ENCODE results near the gene DAP3.

DNA sequence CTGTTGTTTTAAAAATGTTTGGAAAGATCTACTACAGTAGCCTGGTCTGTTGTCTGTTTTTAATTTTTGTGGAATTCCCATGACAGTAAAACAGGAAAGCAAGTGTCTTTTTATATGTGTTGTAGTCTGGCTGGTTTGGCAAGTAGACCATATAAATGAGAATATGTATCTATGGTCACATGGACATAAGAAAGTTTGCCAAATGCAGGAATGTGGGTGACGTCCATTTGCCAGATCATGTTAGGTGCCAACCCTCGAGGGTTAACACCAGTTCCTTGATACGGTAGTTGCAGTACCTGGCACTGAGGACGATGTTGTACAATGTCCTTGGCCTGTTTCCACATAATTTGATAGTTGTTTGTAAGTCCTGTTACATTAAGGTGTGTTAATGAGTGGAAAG is 6.2 kb downstream of the DAP3 start:
- TF ChIP-seq, protein P1, sequence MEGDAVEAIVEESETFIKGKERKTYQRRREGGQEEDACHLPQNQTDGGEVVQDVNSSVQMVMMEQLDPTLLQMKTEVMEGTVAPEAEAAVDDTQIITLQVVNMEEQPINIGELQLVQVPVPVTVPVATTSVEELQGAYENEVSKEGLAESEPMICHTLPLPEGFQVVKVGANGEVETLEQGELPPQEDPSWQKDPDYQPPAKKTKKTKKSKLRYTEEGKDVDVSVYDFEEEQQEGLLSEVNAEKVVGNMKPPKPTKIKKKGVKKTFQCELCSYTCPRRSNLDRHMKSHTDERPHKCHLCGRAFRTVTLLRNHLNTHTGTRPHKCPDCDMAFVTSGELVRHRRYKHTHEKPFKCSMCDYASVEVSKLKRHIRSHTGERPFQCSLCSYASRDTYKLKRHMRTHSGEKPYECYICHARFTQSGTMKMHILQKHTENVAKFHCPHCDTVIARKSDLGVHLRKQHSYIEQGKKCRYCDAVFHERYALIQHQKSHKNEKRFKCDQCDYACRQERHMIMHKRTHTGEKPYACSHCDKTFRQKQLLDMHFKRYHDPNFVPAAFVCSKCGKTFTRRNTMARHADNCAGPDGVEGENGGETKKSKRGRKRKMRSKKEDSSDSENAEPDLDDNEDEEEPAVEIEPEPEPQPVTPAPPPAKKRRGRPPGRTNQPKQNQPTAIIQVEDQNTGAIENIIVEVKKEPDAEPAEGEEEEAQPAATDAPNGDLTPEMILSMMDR (IDR thresholded peaks at IDR 0.05; ENCODE audit: borderline replicate concordance, extremely low read depth, low read length, poor library complexity, severe bottlenecking) = no peak
- no peak for TF ChIP-seq EZH2 (IDR thresholded peaks at IDR 0.05; ENCODE audit: borderline replicate concordance, low read depth, low read length, severe bottlenecking)

All from DND-41 (cell line).